Measurements from ENCODE around the gene RBM20.
"Not testable (repeated sequence)": the region's sequence is repeated elsewhere in the genome, so short reads cannot be mapped to it uniquely, and the experiment has no call there.

Gene RBM20

GRCh38 chr10:110858297-110858934, 214.3 kb downstream of the RBM20 start:
- no peak for DNase-seq

GRCh38 chr10:110859206-110859972, 215.3 kb downstream of the RBM20 start:
- DNase-seq: no peak

GRCh38 chr10:110859973-110860376, 215.8 kb downstream of the RBM20 start:
- DNase-seq: no peak

- DNase-seq: peak; percentile 26
Measured at GRCh38 chr10:110860576-110861241, 216.6 kb downstream of the RBM20 start.

GRCh38 chr10:110861476-110861875, 217.3 kb downstream of the RBM20 start:
- DNase-seq: no peak

GRCh38 chr10:110861930-110862649, 218.0 kb downstream of the RBM20 start:
- no peak for DNase-seq

GRCh38 chr10:110862961-110863360, 218.8 kb downstream of the RBM20 start:
- no peak for DNase-seq

- DNase-seq: no peak
Measured at GRCh38 chr10:110863361-110863760, 219.2 kb downstream of the RBM20 start.

GRCh38 chr10:110863956-110864355, 219.8 kb downstream of the RBM20 start:
- DNase-seq: no peak

- DNase-seq: peak; percentile 35
Measured at GRCh38 chr10:110864662-110865140, 220.6 kb downstream of the RBM20 start.

GRCh38 chr10:110865186-110865808, 221.2 kb downstream of the RBM20 start:
- DNase-seq: no peak

GRCh38 chr10:110865809-110866482, 221.8 kb downstream of the RBM20 start:
- DNase-seq: no peak

- not testable (repeated sequence) for DNase-seq
Measured at GRCh38 chr10:110867011-110867806, 223.1 kb downstream of the RBM20 start.

GRCh38 chr10:110867807-110868465, 223.8 kb downstream of the RBM20 start:
- DNase-seq: no peak

- no peak for DNase-seq
Measured at GRCh38 chr10:110868981-110869380, 224.8 kb downstream of the RBM20 start.

- no peak for DNase-seq
Measured at GRCh38 chr10:110870823-110871297, 226.7 kb downstream of the RBM20 start.

- peak; percentile 99 for DNase-seq
Measured at GRCh38 chr10:110871298-110872084, 227.4 kb downstream of the RBM20 start, which contains the start of gene PDCD4. TSS of gene PDCD4 (plus strand) at chr10:110871928. CDS start at chr10:110876028, 4,100 bp downstream.

GRCh38 chr10:110872145-110872983, 228.2 kb downstream of the RBM20 start:
- peak; percentile 82 for DNase-seq
